Skin of body (tissue), 2 donors: ENCODE data around the gene GDAP1L1. TPM values are rescaled to one million over a fixed set of nuclear protein-coding genes. Genes with fewer than 3 reads are reported as not detected.

Experiments
- DNase-seq: peaks from one replicate; lab custom pipeline; 2025; lab: John Stamatoyannopoulos, UW
- total RNA-seq: library from RNA; depleted of rRNA; stranded (reverse); fragments of >200 nt; gene quantifications from one replicate; pipeline ENCODE4 v1.2.3, GENCODE V29; 2014

Gene GDAP1L1
- total RNA-seq: 0.20 TPM

DNA sequence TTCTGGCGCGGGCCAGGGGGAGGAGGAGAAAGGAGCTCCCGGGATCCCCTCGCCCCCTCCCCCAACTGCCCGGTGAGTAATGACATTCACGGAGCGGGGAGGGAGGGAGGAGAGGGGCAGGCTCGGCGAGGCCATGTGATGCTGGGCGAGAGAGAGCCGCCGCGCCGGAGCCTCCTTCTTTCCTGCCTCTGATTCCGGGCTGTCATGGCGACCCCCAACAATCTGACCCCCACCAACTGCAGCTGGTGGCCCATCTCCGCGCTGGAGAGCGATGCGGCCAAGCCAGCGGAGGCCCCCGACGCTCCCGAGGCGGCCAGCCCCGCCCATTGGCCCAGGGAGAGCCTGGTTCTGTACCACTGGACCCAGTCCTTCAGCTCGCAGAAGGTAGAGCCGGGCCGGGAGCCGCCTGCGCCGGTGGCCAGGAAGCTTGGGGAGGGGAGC is at the start of gene GDAP1L1:
Gene GDAP1L1 (plus strand): TSS at position 178 of the 441 bp plus-strand sequence. CDS start 27 bp downstream, at position 205.
- no peak for DNase-seq

DNA sequence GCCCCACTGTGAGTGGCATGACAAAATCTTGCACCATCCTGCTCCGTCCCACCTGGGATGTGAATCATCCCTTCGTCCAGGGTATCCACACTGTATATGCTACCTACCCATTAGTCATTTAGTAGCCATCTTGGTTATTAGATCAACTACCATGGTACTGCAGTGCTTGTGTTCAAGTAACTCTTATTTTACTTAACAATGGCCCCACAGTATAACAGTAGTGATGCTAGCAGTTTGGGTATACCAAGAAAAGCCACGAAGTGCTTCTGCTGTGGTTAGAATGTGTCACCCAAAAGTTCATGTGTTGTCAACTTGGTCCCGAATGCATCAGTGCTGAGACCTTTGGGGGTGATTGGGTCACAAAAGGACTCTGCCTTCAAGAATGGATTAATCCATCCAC is 48.2 kb upstream of the GDAP1L1 start:
- no peak for DNase-seq

DNA sequence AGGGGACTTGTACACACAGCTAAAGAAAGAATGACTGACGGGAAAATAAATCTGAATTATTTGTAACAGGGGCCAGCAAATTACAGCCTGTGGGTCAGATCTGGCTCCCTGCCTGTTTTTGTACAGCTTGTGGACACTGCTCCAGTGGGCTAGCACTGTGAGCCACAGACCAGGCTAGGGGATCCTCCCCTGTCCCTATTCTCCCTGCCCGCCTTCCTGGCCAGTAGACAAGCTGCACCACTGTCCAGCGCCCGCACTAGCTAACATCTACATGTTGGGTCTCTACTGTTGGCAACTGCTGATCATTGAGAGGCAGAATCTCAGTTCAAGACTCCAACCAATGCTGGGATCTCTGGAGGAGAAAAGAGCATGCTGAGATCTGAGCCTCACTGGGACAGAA is 47.2 kb upstream of the GDAP1L1 start:
- DNase-seq: no peak

DNA sequence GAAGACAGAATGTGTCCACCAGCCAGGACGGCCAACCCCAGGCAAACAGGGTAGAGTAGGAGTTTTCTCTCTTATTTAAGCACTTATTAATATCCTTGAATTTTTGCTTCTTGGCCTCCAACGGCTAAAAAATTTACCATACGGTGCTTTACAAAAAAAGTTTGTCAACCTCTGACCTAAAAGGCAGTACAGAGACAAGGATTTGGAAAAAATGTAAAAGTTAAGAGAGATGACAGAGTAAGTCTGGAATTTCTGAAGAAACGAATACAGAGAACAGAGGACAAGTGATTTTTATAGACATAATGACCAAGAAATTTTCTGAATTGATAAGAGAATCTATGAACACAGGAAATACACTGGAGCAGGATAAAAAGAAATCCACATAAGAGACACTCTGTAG is 46.7 kb upstream of the GDAP1L1 start:
- DNase-seq: no peak

DNA sequence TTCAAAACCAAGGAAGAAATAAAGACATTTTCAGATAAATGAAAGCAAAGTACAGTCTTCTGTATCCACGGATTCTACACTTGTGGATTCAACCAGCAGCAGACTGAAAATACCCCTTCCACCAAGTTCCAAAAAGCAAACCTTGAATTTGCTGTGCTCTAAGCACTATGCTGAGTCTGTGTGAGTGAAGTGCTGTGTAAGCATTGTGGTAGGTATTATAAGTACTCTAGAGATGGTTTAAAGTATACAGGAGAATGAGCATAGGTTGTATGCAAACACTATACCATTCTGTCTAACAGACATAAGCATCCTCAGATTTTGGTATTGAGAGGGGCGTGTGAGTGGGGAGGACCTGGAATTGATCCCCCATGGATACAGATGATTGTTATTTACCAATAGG is 46.1 kb upstream of the GDAP1L1 start:
- no peak for DNase-seq

DNA sequence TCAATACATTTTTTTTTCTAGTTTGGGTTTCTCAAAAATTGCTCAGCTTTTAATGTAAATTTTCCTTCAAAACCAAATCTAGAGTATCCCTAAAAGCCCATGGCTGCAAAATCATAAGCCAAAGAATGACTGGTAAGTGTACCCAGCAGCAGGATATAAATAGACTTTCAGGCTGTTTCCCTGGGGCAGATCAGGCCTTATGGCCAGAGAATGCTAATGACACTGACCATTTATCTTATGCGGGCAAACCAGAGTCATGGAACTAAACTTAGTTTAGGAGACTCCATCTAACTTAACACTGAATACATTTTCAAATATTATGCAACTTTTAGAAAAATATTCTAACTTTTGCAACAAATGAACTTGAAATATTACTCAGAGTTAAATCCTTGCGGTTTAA is 43.9 kb upstream of the GDAP1L1 start:
- no peak for DNase-seq

DNA sequence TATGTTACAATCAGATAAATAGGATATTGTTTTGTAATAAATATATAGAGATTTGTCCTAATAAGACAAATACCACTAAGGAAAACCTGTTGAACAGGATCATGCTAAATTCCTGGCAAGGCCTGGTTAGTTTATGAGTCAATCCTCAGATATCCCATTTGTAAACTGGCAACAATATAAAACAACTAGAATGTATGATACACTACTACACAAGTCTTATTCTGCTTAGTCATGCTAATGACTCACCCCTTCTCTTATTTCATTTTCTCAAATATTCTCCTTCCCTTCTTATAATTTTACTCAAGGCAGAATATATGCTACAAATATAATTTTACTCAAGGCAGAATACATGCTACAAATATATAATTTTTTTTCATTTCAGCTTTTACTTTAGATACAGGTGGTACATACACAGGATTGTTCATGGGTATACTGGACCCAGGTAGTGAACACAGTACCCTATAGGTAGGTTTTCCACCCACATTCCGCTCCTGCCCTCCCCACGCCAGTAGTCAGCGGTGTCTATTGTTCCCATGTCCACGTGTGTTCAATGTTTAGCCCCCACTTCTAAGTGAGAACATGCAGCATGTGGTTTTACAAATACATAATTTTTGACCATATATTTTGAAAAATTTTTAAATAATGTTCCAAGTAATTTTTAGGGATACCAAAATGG is 42.8 kb upstream of the GDAP1L1 start:
- no peak for DNase-seq

DNA sequence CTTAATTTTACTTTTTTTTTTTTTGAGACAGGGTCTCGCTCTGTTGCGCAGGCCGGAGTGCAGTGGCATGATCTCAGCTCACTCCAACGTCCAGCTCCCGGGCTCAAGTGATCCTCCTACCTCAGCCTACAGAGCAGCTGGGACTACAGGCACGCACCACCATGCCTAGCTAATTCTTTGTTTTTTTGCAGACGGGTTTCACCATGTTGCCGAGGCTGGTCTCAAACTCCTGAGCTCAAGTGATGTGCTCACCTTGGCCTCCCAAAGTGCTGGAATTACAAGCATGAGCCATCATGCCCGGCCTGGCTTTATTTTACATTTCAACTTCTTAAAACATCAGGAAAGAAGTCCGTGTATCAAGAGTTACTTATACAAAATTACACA is 42.3 kb upstream of the GDAP1L1 start:
- DNase-seq: no peak

DNA sequence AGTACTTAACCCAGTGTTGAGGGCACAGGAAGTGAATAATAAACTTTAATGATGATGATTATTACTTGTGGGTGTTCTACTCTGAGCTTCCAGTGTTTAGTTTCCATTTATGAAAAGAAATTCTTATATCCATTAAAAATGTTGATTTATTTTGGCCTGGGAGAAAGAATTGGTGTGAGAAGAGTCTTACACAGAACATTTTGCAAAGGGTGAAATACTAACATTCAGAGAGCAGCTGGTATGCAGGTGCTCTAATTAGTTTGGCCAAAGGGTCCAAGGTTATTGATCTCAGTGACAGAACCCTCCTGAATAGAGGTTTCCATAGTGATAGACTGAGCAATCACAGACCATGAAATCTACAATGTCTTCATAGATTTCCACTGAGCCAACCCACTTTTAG is 41.0 kb upstream of the GDAP1L1 start:
- no peak for DNase-seq

DNA sequence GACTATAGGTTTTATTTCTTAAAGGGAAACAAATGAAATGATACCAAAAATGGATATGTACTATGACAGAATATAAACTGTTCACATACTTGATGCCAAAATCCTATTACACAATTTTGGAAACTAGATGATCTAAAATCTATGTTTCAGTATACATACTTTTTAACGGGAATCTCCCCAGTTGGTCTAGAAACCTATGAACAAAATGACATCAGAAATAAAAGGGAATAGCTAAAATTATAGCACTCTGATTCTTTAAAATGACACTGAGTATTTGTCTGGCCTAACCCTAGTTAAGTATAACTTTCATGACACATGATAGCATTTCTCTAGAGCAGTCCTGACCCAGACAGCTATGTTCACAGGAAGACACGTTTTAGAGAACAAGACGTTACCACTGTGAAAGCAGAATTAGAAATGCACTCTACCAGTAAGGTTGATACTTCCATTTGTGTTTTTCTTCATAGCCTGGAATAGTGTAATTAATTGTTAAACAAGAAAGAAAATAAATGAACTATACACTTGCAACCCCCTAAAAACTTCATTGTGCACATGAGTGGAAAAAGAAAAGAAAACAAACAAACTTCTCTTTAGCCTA is 39.9 kb upstream of the GDAP1L1 start:
- DNase-seq: no peak

DNA sequence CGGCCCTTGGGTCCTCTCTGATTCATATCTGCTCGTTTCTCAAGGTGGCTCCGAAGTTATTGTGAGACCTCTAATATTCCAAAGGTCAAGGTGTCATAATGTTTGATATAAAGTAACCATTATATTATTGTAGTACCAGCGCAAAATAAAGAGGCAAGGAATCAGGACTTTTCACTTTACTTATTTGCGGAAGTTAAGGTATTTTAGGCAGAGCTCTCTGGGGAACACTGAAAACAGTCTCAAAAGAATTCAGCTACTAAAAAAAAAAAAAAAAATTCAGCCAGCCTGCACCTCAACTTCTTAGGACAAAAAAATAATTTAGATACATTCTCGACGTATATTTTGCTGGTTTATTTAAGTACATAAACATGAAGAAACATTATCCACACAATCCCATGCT is 38.9 kb upstream of the GDAP1L1 start:
- DNase-seq: no peak

DNA sequence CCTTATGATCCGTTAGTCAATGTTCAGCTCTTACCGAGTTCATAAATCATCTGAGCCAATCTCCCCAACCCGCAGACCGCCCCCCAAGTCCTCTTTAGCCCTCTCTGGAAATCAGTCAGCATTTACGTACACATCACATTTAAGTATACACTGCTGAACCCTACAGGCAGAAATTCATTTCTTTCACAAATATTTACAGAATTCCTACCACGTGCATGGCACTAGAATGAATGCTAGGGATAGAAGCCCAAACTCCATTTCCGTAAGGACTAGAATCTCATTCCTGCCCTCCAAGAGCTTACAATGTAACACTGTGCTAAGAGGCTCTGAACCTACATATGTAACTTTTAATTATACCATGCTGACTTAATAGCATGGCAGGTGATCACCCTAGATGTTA is 38.3 kb upstream of the GDAP1L1 start:
- DNase-seq: no peak

DNA sequence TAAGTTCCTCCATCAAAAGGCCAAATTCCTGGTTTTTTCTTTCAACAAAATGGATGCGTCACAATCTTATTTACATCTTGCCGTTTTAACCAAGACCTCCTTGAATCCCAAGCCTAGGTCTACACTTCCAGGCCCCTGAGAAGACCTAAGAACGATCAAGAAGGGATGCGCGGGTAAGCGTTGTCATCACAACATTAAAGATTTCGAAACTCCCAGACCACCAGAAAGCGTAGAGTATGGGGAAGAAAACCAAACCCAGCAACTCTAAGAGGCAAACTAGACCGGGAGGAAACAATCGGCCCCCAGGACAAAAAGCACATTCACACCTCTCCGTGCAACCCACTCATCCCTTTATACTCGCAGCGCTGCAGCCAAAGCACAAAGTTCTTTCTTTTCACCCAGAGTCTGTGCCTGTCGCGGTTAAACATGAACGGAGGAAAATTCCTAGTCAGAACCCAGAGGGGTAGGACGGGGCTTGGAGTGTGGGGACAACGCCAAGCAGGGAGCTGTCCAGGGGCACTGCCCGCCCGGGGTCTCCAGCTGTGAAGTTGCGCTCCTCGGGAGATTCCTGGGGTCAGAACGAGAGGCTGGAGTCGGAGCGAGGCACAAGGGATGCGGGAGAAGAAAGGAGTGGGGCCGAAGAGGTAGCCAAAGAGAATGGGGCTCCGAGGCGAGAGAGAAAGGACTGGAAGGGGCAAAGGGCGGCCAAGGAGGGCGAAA is 37.3 kb upstream of the GDAP1L1 start:
- no peak for DNase-seq

DNA sequence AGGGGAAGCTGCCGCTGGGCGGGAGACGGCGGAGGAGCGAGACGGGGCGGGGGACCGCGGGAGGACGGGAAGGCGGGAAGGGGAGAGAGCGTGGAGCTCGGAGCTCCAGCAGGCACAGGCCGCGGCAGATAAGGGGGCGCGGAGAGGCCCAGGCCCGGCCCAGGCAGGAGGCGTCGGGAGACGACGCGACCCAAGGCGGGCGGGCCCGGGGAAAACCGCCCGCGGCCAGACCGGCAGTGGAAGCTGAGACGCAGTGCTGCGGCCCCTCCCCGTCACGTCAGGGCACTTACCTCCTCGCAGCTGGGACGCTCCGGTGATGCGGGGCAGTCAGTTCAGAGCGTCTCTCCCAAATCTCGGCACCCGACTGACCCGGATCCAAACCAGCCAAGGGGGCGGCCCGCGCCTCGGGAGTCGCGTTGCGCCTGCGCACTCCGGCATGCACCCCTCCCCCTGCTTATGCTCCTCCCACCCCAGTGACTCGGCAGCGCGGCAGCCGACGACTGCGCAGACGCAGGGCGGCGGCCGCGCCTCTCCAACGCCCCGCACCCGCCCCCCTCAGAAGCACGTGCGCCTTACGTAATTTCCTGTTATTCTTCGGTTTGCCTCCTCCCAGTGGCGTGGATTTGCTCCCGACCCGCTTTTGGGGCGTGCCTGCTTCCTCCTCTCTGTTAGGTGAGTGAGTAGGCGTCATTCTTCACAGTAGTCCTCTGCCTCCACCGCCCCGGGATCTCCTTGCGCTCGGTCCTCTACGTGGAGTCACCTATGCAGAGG is 36.5 kb upstream of the GDAP1L1 start, which contains the start of gene OSER1:
Gene OSER1 (minus strand): TSS at position 366 of the 771 bp plus-strand sequence. CDS start 3,814 bp downstream, outside the sequence.
- DNase-seq: peak; percentile 98

DNA sequence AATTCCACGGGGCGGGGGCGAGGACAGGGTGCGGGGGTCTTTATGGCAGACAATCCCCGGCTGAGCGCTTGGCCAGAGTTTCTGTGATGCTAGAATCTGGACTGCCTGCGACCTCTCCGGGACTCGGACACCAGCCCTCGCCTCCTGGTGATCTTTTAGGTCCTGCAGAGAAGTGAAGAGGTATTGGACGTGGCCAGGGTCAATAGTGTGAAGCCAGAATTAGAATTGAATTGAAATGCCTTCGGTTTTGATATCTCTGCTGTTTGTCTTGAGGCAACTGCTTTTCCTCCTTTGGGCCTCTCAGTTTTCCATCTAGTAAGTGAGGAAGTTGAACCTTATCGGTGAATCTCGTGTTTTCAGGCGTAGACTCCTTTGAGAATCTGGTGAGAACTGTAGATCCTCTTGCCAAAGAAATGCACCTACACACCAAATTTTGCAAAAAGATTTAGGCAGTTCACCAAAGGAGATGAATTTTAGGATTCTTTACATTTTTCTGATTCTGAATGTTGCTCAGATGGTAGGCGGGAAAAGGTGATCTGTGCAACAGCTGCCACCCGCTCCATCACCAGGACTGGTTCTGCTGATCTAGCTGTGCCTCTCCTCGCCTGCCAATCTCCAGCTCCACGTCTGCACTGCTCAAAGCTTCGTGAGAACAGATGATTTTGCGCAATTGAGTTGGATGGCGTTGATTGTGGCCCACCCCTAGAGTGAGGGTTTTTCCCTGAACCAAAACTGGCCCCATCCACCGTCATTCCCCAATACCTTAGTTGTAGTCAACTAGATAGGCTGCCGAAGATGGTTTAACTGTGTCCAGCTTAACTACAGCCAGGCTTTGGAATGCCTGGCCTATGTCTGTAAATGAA is 35.7 kb upstream of the GDAP1L1 start:
- DNase-seq: peak; percentile 47

DNA sequence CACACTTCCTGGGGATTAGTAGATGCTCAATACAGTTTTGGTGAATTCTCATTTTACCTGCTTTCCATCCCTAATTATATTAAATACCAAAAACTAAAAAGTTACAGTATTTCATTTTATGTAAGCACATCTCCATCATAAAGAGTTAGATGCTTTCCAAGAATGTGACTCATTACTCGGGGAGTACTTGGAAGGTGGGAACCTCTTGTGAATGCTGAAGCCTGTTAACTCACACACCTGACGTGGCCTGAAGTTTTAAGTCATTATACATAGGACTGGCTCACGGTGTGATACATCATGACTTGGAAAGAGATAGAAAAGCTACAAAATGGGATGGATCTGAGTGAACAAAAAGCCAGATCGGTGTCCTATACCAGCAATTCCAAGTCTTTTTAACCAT is 34.3 kb upstream of the GDAP1L1 start:
- DNase-seq: no peak

DNA sequence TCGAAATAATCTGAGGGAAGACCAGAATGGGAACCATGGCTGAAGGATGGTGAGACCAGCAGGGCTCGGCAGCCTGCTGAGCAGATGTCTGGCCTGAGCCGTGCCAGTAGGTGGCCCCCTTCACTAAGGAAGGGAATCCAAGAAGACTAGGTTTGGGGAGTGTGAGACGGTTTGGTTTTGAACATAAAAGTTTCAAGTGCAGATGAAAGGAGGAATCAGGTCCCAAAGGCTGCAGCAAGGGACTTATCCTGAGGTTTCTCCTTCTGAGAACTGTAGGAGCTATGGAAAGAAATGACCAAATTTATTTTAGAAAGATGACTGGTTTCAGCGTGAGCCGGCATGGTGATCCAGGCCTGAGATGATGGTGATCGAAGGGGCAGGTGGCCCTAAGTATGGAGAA is 32.0 kb upstream of the GDAP1L1 start:
- peak; percentile 41 for DNase-seq

DNA sequence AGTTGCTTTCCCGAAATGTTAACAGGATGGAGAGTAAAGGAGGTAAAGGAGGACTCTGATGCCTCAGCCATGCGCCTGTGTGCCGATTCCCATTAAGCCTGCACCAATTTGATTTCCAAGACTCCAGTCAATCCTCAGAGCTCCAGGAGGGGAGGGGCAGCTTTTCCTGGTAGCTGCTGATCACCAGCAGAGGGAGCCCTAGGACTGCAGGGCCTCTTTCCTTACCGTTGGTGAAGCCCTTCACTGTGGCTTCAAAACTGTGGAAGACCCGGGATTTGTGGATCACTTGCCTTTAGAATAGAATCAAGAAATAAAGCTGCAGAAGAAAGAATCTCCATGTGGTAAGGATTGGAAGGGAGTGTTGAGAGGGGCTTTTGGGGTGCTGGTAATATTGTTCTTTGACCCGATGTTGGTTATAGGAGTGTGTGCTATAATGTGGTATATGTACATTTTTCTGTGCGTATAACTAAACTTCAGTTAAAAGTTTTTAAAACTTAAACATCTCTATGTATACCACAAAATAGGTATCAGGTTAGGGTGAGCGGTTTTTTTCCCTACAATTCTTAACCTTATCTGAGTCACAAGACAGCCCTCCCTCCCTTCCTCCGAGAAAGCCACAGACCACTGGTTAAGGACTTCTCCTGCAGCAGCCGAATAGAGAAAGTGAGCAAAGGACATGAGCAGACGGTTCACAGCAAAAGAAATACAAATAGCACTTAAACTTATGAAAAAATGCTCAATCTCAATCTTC is 29.6 kb upstream of the GDAP1L1 start:
- peak; percentile 11 for DNase-seq

DNA sequence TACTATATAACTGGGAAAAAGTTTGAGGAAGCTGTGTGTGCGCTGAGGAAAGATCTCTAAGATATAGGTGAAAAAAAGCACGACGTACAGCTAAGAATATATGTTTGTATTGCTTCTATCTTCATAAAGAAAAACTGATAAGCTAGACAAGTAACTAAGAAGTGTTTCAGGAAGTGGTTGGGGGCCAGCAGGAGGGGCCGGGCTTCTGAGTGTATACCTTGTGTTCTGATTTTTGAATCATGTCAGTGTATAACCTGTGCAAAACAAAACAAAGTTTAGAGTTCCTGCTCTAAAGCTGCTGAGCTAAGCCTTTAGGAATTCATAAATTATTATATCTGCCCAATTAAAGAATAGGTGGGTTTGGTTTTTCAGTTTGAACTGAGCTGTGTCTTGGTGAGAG is 28.7 kb upstream of the GDAP1L1 start:
- no peak for DNase-seq

DNA sequence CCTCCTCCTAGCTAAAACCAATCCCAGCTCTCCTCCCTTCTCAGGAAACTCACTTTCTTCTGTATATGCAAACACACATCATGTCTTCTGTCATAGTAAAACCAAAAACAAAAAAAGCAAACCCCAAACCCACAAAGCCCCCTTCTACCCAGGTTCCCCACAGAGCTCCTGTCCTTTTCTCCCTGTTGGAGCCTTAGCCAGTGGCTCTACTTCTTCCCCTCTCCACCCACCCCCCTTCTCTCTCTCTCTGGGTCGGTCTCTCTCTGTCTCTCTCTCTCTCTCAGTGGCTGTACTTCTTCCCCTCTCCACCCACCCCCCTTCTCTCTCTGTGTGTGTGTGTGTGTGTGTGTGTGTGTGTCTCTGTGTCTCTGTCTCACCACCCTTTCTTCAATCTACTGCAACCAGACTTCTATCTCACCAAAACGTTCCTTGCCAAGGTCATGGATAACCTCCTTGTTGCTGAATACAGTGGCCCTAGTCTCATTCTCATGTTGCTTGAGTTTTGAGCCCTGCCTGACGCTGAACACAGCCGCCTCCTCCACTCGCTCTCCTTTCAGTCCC is 27.9 kb upstream of the GDAP1L1 start:
- no peak for DNase-seq
